GM12878 (cell line): ENCODE measurements around the gene PBLD. TPM values are rescaled to one million over a fixed set of nuclear protein-coding genes. Genes with fewer than 3 reads are reported as not detected.

ENCODE experiments used
- ATAC-seq: fragments of 200-7000 bp; cut with Tn5 transposase; 3 replicates; pipeline ENCODE4 v1.9.1; 2020; ENCODE audit warnings: mild to moderate bottlenecking, moderate library complexity
- BruUV-seq: library from RNA; stranded (reverse); fragments of 400-500 nt; replicated peaks from 2 replicates; lab custom pipeline; 2021; lab: Mats Ljungman, UMichigan
- CTCF ChIA-PET: fragments of 300-600 bp; sonication (Branson Sonifier 250); formaldehyde crosslinking; extraction: SDS; loops from one replicate; lab custom pipeline; 2021; ENCODE audit warnings: inconsistent platforms; lab: Yijun Ruan, JAX
- POLR2A ChIA-PET: fragments of 350-600 bp; formaldehyde crosslinking; extraction: SDS; loops from one replicate; lab custom pipeline; 2021; ENCODE audit warnings: inconsistent platforms; lab: Charles Lee
- RAD21 ChIA-PET: fragments of 300-600 bp; sonication (Branson Sonifier 250); formaldehyde crosslinking; loops from one replicate; lab custom pipeline; 2023; ENCODE audit warnings: antibody characterized with exemption; ENCODE audit not compliant: unreplicated experiment; lab: Charles Lee
- SMC1A ChIA-PET: fragments of 300-600 bp; sonication (Branson Sonifier 250); formaldehyde crosslinking; loops from one replicate; lab custom pipeline; 2023; ENCODE audit not compliant: unreplicated experiment, uncharacterized antibody; lab: Charles Lee
- DNase-seq: peaks from one replicate; pipeline ENCODE4 v3.0.0-alpha.2; 2011; ENCODE audit warnings: low read depth, low spot score
- FAIRE-seq: peaks from 3 replicates; lab custom pipeline; 2011; peaks lifted over from hg19 to GRCh38; lab: Jason Lieb, UNC
- H2AFZ ChIP-seq: 2 replicates; pipeline ENCODE4 v1.6.0; 2011; ENCODE audit warnings: low read depth, low read length, control low read depth; ENCODE audit not compliant: control insufficient read depth
- H3K27ac ChIP-seq: 2 replicates; pipeline ENCODE4 v1.5.1; 2011; ENCODE audit warnings: control low read depth; ENCODE audit not compliant: control insufficient read depth, insufficient read depth
- H3K27me3 ChIP-seq, 2 experiments: replicated peaks in 1 of 2; 2 replicates each; pipeline versions ENCODE4 v1.6.0 to v1.6.1; 2011; ENCODE audit warnings: low read length in 1 of 2; ENCODE audit not compliant: control insufficient read depth in 2 of 2, insufficient read depth in 2 of 2
- H3K36me3 ChIP-seq, 2 experiments: 2 replicates each; pipeline ENCODE4 v1.5.1; 2011; ENCODE audit warnings: low read length in 1 of 2; ENCODE audit not compliant: control insufficient read depth in 2 of 2, insufficient read depth in 2 of 2
- H3K4me1 ChIP-seq: 2 replicates; pipeline ENCODE4 v1.6.1; 2011; ENCODE audit warnings: mild to moderate bottlenecking, low read length, moderate library complexity, mixed read lengths; ENCODE audit not compliant: control insufficient read depth, insufficient read depth
- H3K4me2 ChIP-seq: 2 replicates; pipeline ENCODE4 v1.6.0; 2011; ENCODE audit warnings: control low read depth; ENCODE audit not compliant: control insufficient read depth, insufficient read depth
- H3K4me3 ChIP-seq: fragments of 200-600 bp; sonication (generic); 2 replicates; pipeline ENCODE4 v1.5.1; 2016
- H3K79me2 ChIP-seq: 2 replicates; pipeline ENCODE4 v1.6.0; 2011; ENCODE audit warnings: low read length; ENCODE audit not compliant: control insufficient read depth, insufficient read depth
- H3K9ac ChIP-seq: 2 replicates; pipeline ENCODE4 v1.8.0; 2011; ENCODE audit warnings: low read length, control low read depth, mixed read lengths; ENCODE audit not compliant: control insufficient read depth, insufficient read depth
- H3K9me3 ChIP-seq: replicated peaks from 3 replicates; pipeline ENCODE4 v1.5.1; 2011; ENCODE audit warnings: mild to moderate bottlenecking, low read length; ENCODE audit not compliant: control insufficient read depth, insufficient read depth
- H4K20me1 ChIP-seq: 2 replicates; pipeline ENCODE4 v1.6.0; 2011; ENCODE audit not compliant: control insufficient read depth, insufficient read depth
- CBFB ChIP-seq: IDR thresholded peaks from 2 replicates; pipeline ENCODE4 v1.6.1; 2016; ENCODE audit warnings: antibody characterized with exemption, low read depth
- GATAD2B ChIP-seq: fragments of 450-650 bp; conservative IDR thresholded peaks from 2 replicates; pipeline ENCODE4 v1.6.1; 2017; ENCODE audit warnings: low read depth, mild to moderate bottlenecking, moderate library complexity
- IKZF2 ChIP-seq, 2 experiments: fragments of 450-650 bp; IDR thresholded peaks; 2 replicates each; pipeline ENCODE4 v1.6.1; 2017; ENCODE audit warnings: mild to moderate bottlenecking in 2 of 2, moderate library complexity in 2 of 2
- IRF3 ChIP-seq: fragments of 450-650 bp; IDR thresholded peaks from 2 replicates; pipeline ENCODE4 v1.6.1; 2014; ENCODE audit warnings: mild to moderate bottlenecking
- IRF4 ChIP-seq: IDR thresholded peaks from 2 replicates; pipeline ENCODE4 v1.6.1; 2011; ENCODE audit warnings: low read depth, low read length
- KAT2A ChIP-seq: conservative IDR thresholded peaks from 2 replicates; pipeline ENCODE4 v1.6.1; 2011; ENCODE audit warnings: low read depth, low read length; ENCODE audit not compliant: control insufficient read depth
- NBN ChIP-seq: fragments of 450-650 bp; IDR thresholded peaks from 2 replicates; pipeline ENCODE4 v1.6.1; 2016
- NR2C2 ChIP-seq: IDR thresholded peaks from 2 replicates; pipeline ENCODE4 v1.6.1; 2011; ENCODE audit warnings: borderline replicate concordance, low read depth; ENCODE audit not compliant: control insufficient read depth, insufficient read length
- RAD21 ChIP-seq: IDR thresholded peaks from 2 replicates; pipeline ENCODE4 v1.6.1; 2011; ENCODE audit warnings: mild to moderate bottlenecking, low read depth, low read length, moderate library complexity; ENCODE audit not compliant: insufficient read depth
- SIX5 ChIP-seq: IDR thresholded peaks from 2 replicates; pipeline ENCODE4 v1.6.1; 2011; ENCODE audit warnings: mild to moderate bottlenecking, low read depth, low read length, moderate library complexity; ENCODE audit not compliant: severe bottlenecking
- SMARCA5 ChIP-seq: fragments of 450-650 bp; IDR thresholded peaks from 2 replicates; pipeline ENCODE4 v1.6.1; 2017; ENCODE audit warnings: mild to moderate bottlenecking
- SREBF1 ChIP-seq: IDR thresholded peaks from 2 replicates; pipeline ENCODE4 v1.6.1; 2012; ENCODE audit warnings: mild to moderate bottlenecking, low read length
- STAT1 ChIP-seq: fragments of 450-650 bp; conservative IDR thresholded peaks from 2 replicates; pipeline ENCODE4 v1.6.1; 2014; ENCODE audit warnings: antibody characterized with exemption, mild to moderate bottlenecking
- TCF3 ChIP-seq: IDR thresholded peaks from 2 replicates; pipeline ENCODE4 v1.6.1; 2012; ENCODE audit warnings: low read depth, mild to moderate bottlenecking, low read length, borderline replicate concordance; ENCODE audit not compliant: insufficient read depth
- ZNF24 ChIP-seq: fragments of 450-650 bp; IDR thresholded peaks from 2 replicates; pipeline ENCODE4 v1.6.1; 2017; ENCODE audit warnings: antibody characterized with exemption, mild to moderate bottlenecking
- ZNF274 ChIP-seq: IDR thresholded peaks from one replicate; pipeline ENCODE4 v1.8.0; 2011; ENCODE audit not compliant: insufficient read length, insufficient read depth
- WGBS: methylation state at CpG from one replicate; pipeline ENCODE4 v1.1.6; 2016; ENCODE audit warnings: low lambda C conversion rate; ENCODE audit not compliant: insufficient replicate concordance, insufficient coverage; ENCODE audit errors: missing lambda C conversion rate; 5-methylcytosine and 5-hydroxymethylcytosine counted together
- in situ Hi-C: fragments of 300-500 bp; cut with MboI; formaldehyde crosslinking; loops from 9 replicates; pipeline ENCODE4 v1.14.3; 2018; ENCODE audit warnings: mixed read lengths
- intact Hi-C: fragments of 100-400 bp; cut with micrococcal nuclease; formaldehyde crosslinking; loops from one replicate; pipeline ENCODE4 v1.14.2; 2022; ENCODE audit not compliant: unreplicated experiment
- polyA plus RNA-seq, 11 experiments: library from polyadenylated mRNA; depleted of rRNA in 4 of 11; unstranded in 6 of 11; stranded (reverse) in 5 of 11; fragments of >200 nt; fragmentation: Nextera tagmentation in 4 of 11; fragmentation: Illumina TruSeq in 1 of 11; extraction: Ambion mirVana in 4 of 11; extraction: Trizol in 1 of 11; gene quantifications; 1 replicate in 1 of 11; 2 replicates in 10 of 11; pipeline versions ENCODE4 v1.2.1 to v1.2.3, GENCODE V29; 2011 to 2016; ENCODE audit warnings: inconsistent platforms in 2 of 11, missing spikeins in 2 of 11, low read depth in 1 of 11
- total RNA-seq, 4 experiments: library from RNA; depleted of rRNA in 3 of 4; stranded (reverse); fragments of >200 nt in 3 of 4; fragmentation: Illumina TruSeq in 1 of 4; extraction: Trizol in 1 of 4; gene quantifications; 2 replicates each; pipeline versions ENCODE4 v1.2.1 to v1.2.3, GENCODE V29; 2013 to 2021
- TF ChIP-seq, protein P1 (sequence below): fragments of 450-650 bp; IDR thresholded peaks from 2 replicates; pipeline ENCODE4 v1.6.1; 2018; ENCODE audit warnings: borderline replicate concordance, mild to moderate bottlenecking; ENCODE audit not compliant: partially characterized antibody
- TF ChIP-seq, protein P2 (sequence below): fragments of 150-350 bp; IDR thresholded peaks from 2 replicates; pipeline ENCODE4 v1.6.1; 2016; ENCODE audit warnings: low read depth, low read length

PBLD gene
- total and polyA plus RNA-seq, 10 of the 15 experiments (the other 5 are each of a cell fraction or from before 2014, with no cell fraction given), result 0.68 to 2.8 (median 1.7) TPM

DNA sequence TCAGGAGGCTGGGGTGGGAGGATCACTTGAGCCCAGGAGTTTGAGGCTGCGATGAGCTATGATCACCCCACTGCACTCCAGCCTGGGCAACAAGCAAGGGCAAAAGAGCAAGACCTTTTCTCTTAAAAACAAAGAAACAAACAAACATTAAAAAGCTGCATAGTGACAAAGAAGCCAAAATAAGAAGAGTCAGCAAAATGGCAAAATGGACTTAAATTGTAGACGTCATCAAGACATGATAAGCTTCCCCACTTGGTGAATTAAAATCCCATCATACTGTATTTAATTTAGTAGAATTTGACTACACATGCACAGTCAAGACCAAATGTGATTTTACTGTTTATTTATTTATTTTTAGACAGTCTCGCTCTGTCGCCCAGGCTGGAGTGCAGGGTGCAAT, 52.0 kb downstream of the PBLD start:
- no TSS peak for BruUV-seq
- H4K20me1 ChIP-seq, result no peaks in the 10 kb centered on the region
- H3K4me2 ChIP-seq, result no peak overlapping the region
- H3K4me1 ChIP-seq, result no peaks in the 10 kb centered on the region
- intact Hi-C loops (no loop called here), in situ Hi-C loops (no loop called here)
- ChIA-PET RAD21 (no interaction called here), CTCF (no interaction called here), POLR2A (no interaction called here), SMC1A (no interaction called here)
- TF ChIP-seq IRF3, result no peak
- no peak for TF ChIP-seq IRF4
- TF ChIP-seq NBN, result no peak
- TF ChIP-seq TCF3, result no peak
- TF ChIP-seq IKZF2 (IDR thresholded peaks at IDR 0.05), result no peak
- no peak for TF ChIP-seq RAD21
- TF ChIP-seq GATAD2B, result no peak
- no peak for TF ChIP-seq CBFB
- no peak for TF ChIP-seq ZNF274
- no peak for TF ChIP-seq KAT2A
- no peak for TF ChIP-seq NR2C2
- no peak for TF ChIP-seq SREBF1
- TF ChIP-seq, protein P1, sequence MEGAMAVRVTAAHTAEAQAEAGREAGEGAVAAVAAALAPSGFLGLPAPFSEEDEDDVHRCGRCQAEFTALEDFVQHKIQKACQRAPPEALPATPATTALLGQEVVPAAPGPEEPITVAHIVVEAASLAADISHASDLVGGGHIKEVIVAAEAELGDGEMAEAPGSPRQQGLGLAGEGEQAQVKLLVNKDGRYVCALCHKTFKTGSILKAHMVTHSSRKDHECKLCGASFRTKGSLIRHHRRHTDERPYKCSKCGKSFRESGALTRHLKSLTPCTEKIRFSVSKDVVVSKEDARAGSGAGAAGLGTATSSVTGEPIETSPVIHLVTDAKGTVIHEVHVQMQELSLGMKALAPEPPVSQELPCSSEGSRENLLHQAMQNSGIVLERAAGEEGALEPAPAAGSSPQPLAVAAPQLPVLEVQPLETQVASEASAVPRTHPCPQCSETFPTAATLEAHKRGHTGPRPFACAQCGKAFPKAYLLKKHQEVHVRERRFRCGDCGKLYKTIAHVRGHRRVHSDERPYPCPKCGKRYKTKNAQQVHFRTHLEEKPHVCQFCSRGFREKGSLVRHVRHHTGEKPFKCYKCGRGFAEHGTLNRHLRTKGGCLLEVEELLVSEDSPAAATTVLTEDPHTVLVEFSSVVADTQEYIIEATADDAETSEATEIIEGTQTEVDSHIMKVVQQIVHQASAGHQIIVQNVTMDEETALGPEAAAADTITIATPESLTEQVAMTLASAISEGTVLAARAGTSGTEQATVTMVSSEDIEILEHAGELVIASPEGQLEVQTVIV, result no peak
- no peak for TF ChIP-seq STAT1
- TF ChIP-seq SMARCA5, result no peak
- TF ChIP-seq, protein P2, sequence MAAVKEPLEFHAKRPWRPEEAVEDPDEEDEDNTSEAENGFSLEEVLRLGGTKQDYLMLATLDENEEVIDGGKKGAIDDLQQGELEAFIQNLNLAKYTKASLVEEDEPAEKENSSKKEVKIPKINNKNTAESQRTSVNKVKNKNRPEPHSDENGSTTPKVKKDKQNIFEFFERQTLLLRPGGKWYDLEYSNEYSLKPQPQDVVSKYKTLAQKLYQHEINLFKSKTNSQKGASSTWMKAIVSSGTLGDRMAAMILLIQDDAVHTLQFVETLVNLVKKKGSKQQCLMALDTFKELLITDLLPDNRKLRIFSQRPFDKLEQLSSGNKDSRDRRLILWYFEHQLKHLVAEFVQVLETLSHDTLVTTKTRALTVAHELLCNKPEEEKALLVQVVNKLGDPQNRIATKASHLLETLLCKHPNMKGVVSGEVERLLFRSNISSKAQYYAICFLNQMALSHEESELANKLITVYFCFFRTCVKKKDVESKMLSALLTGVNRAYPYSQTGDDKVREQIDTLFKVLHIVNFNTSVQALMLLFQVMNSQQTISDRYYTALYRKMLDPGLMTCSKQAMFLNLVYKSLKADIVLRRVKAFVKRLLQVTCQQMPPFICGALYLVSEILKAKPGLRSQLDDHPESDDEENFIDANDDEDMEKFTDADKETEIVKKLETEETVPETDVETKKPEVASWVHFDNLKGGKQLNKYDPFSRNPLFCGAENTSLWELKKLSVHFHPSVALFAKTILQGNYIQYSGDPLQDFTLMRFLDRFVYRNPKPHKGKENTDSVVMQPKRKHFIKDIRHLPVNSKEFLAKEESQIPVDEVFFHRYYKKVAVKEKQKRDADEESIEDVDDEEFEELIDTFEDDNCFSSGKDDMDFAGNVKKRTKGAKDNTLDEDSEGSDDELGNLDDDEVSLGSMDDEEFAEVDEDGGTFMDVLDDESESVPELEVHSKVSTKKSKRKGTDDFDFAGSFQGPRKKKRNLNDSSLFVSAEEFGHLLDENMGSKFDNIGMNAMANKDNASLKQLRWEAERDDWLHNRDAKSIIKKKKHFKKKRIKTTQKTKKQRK, result no peak
- TF ChIP-seq ZNF24, result no peak
- TF ChIP-seq SIX5, result no peak
- H3K27ac ChIP-seq, result no peak overlapping the region
- no peak for ATAC-seq
- 86% methylated on average over 4 of the region's 4 CpGs for WGBS
- H3K36me3 ChIP-seq, result no peaks in the 10 kb centered on the region
- no peak for FAIRE-seq
- H3K4me3 ChIP-seq, result no peak overlapping the region
- no peak overlapping the region for H2AFZ ChIP-seq
- no peak for DNase-seq
- H3K79me2 ChIP-seq, result no peaks in the 10 kb centered on the region
- no peak overlapping the region for H3K9ac ChIP-seq
- H3K9me3 ChIP-seq, result peaks cover 2% of the 10 kb centered on the region; the same call in 1 of the 3 replicates
- H3K27me3 ChIP-seq, result no peaks in the 10 kb centered on the region
